Esophagus squamous epithelium (tissue), 5 donors: ENCODE measurements around the gene SPACA1. TPM values are rescaled to one million over a fixed set of nuclear protein-coding genes. Genes with fewer than 3 reads are reported as not detected.

Experiments used
- DNase-seq: peaks from one replicate; lab custom pipeline; 2025; lab: John Stamatoyannopoulos, UW
- H3K27ac ChIP-seq, 4 donors: fragments of 200-600 bp; sonication (generic); one replicate each; pipeline ENCODE4 v1.5.1; 2016 to 2019; ENCODE audit warnings: mild to moderate bottlenecking in 1 of 4
- H3K27me3 ChIP-seq, 4 donors: fragments of 200-600 bp; sonication (generic); 1 replicate in 3 of 4; 2 replicates in 1 of 4; pipeline versions ENCODE4 v1.5.1 to v1.6.0; 2017 to 2021; ENCODE audit warnings: antibody characterized with exemption in 1 of 4
- H3K36me3 ChIP-seq, 3 donors: fragments of 200-600 bp; sonication (generic); one replicate each; pipeline ENCODE4 v1.5.1; 2016 to 2019
- H3K4me1 ChIP-seq, 3 donors: fragments of 200-600 bp; sonication (generic); one replicate each; pipeline ENCODE4 v1.5.1; 2017 to 2019
- H3K4me3 ChIP-seq, 4 donors: fragments of 200-600 bp; sonication (generic); 1 replicate in 3 of 4; 2 replicates in 1 of 4; pipeline ENCODE4 v1.5.1; 2016 to 2019; ENCODE audit warnings: mild to moderate bottlenecking in 2 of 4, moderate library complexity in 1 of 4
- H3K9me3 ChIP-seq, 3 donors: fragments of 200-600 bp; sonication (generic); one replicate each; pipeline ENCODE4 v1.5.1; 2016 to 2019
- CTCF ChIP-seq, 6 experiments: fragments of 450-650 bp in 4 of 6; fragments of 200-600 bp in 2 of 6; sonication (generic) in 2 of 6; IDR thresholded peaks; one replicate each; pipeline ENCODE4 v1.5.1; 2016 to 2019; ENCODE audit warnings: antibody characterized with exemption in 6 of 6, mild to moderate bottlenecking in 4 of 6, moderate library complexity in 4 of 6
- POLR2A ChIP-seq, 4 donors: fragments of 450-650 bp; IDR thresholded peaks; one replicate each; pipeline ENCODE4 v1.6.1; 2017; ENCODE audit warnings: antibody characterized with exemption in 4 of 4, mild to moderate bottlenecking in 4 of 4, moderate library complexity in 3 of 4
- WGBS, 2 donors: methylation state at CpG; one replicate each; pipeline ENCODE4 v1.1.5; 2018; 5-methylcytosine and 5-hydroxymethylcytosine counted together
- intact Hi-C: fragments of 100-400 bp; cut with DNase I; formaldehyde crosslinking; loops from one replicate; pipeline ENCODE4 v1.15.0; 2022
- total RNA-seq, 4 donors: library from RNA; depleted of rRNA; stranded (reverse); fragments of >200 nt; gene quantifications; one replicate each; pipeline ENCODE4 v1.1.0, GENCODE V29; 2016
- donor health status: DM: yes; HTN: yes; CAD: no.

SPACA1 gene
- total RNA-seq, 4 donors from 2014 or later: not detected

GRCh38 chr6:88111991-88112390 is 64.3 kb downstream of the SPACA1 start:
- no peak for DNase-seq
- Histone ChIP-seq H3K27ac (no peak overlapping the region), H3K4me3 (no peak overlapping the region), H3K27me3 (no peaks in the 10 kb centered on the region), H3K36me3 (no peaks in the 10 kb centered on the region), H3K9me3 (no peaks in the 10 kb centered on the region), H3K4me1 (no peaks in the 10 kb centered on the region)
- 19 to 46% methylated on average over 5 of the region's 5 CpGs for WGBS, 2 donors
- TF ChIP-seq CTCF (IDR thresholded peaks at IDR 0.05) (no peak), POLR2A (IDR thresholded peaks at IDR 0.05) (no peak)
- intact Hi-C loops: no loop called here

GRCh38 chr6:88114838-88115237 is 67.2 kb downstream of the SPACA1 start:
- Histone ChIP-seq H3K4me3 (no peak overlapping the region), H3K27ac (no peak overlapping the region), H3K9me3 (no peaks in the 10 kb centered on the region), H3K27me3 (no peaks in the 10 kb centered on the region), H3K36me3 (no peaks in the 10 kb centered on the region), H3K4me1 (no peaks in the 10 kb centered on the region)
- WGBS, 2 donors: 16 to 26% methylated on average over 2 of the region's 2 CpGs
- no peak for DNase-seq
- intact Hi-C loops: no loop called here
- TF ChIP-seq CTCF (IDR thresholded peaks at IDR 0.05) (no peak), POLR2A (IDR thresholded peaks at IDR 0.05) (no peak)

- H3K9me3 ChIP-seq: no peaks in the 10 kb centered on the region
- H3K4me1 ChIP-seq: no peaks in the 10 kb centered on the region
- no peak overlapping the region for H3K27ac ChIP-seq
- intact Hi-C loops: no loop called here
- no peak overlapping the region for H3K4me3 ChIP-seq
- TF ChIP-seq CTCF (IDR thresholded peaks at IDR 0.05): no peak
- no peak for TF ChIP-seq POLR2A (IDR thresholded peaks at IDR 0.05)
- H3K36me3 ChIP-seq: no peaks in the 10 kb centered on the region
- no peaks in the 10 kb centered on the region for H3K27me3 ChIP-seq
- no peak for DNase-seq
- 21 to 22% methylated on average over 2 of the region's 2 CpGs for WGBS, 2 donors
Measured at GRCh38 chr6:88115307-88115706, 67.7 kb downstream of the SPACA1 start.

- H3K9me3 ChIP-seq: no peaks in the 10 kb centered on the region
- WGBS, 2 donors: 45 to 58% methylated on average over 3 of the region's 3 CpGs
- no peaks in the 10 kb centered on the region for H3K27me3 ChIP-seq
- H3K4me1 ChIP-seq: no peaks in the 10 kb centered on the region
- TF ChIP-seq CTCF (IDR thresholded peaks at IDR 0.05): no peak
- no peak overlapping the region for H3K4me3 ChIP-seq
- intact Hi-C loops: no loop called here
- no peak overlapping the region for H3K27ac ChIP-seq
- DNase-seq: no peak
- no peaks in the 10 kb centered on the region for H3K36me3 ChIP-seq
Measured at GRCh38 chr6:88116276-88116675, 68.6 kb downstream of the SPACA1 start.

Other genes starting within 250 kb of the SPACA1 start
- gene CNR1, start 118.5 kb downstream of the SPACA1 start, total RNA-seq: 1 to 10 TPM in 2 of 4 donors, under 1 TPM in 2; 0.38 to 7.2 (median 2.7) TPM